Measurements from ENCODE around the gene TEX47.

Gene TEX47

DNA sequence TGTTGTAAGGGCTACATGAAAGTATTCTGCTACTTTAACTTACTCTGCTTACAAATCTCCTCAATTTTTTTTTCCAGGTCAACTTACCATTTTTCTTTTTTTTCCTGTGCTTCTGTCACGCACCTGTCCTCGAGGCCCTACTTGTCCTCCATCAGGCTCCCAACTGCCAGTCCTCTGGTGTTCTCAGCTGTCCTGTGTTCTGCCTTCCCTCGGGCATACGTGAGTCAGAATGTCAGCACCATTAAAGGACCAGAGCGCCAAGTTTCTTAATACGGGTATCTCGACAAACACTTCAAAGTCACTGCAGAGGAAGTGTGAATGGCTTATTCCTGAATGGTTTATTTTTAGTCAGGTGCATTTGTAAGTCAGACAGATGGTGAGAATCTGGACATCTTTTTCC is at the start of gene TEX47:
TEX47 (minus strand) TSS at position 185 of the 400 bp plus-strand sequence. CDS start 795 bp downstream, outside the sequence.
- no peak within 1 kb of the TSS for H3K4me3 ChIP-seq
- intact Hi-C loops (cut with DNase I; ENCODE audit: low total_unique reads) = loop anchor here (1.0 kb wide), 1 partner anchor 14 kb away; no protein-coding TSS in a partner anchor
- no peaks in the 10 kb centered on the region for H3K36me3 ChIP-seq
- DNase-seq = no peak
- TF ChIP-seq, protein P1, sequence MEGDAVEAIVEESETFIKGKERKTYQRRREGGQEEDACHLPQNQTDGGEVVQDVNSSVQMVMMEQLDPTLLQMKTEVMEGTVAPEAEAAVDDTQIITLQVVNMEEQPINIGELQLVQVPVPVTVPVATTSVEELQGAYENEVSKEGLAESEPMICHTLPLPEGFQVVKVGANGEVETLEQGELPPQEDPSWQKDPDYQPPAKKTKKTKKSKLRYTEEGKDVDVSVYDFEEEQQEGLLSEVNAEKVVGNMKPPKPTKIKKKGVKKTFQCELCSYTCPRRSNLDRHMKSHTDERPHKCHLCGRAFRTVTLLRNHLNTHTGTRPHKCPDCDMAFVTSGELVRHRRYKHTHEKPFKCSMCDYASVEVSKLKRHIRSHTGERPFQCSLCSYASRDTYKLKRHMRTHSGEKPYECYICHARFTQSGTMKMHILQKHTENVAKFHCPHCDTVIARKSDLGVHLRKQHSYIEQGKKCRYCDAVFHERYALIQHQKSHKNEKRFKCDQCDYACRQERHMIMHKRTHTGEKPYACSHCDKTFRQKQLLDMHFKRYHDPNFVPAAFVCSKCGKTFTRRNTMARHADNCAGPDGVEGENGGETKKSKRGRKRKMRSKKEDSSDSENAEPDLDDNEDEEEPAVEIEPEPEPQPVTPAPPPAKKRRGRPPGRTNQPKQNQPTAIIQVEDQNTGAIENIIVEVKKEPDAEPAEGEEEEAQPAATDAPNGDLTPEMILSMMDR (IDR thresholded peaks at IDR 0.05) = no peak
- H3K4me1 ChIP-seq = no peaks in the 10 kb centered on the region
- no peaks in the 10 kb centered on the region for H3K27me3 ChIP-seq
- no peaks in the 10 kb centered on the region for H3K9me3 ChIP-seq
- no peak within 1 kb of the TSS for H3K27ac ChIP-seq

DNA sequence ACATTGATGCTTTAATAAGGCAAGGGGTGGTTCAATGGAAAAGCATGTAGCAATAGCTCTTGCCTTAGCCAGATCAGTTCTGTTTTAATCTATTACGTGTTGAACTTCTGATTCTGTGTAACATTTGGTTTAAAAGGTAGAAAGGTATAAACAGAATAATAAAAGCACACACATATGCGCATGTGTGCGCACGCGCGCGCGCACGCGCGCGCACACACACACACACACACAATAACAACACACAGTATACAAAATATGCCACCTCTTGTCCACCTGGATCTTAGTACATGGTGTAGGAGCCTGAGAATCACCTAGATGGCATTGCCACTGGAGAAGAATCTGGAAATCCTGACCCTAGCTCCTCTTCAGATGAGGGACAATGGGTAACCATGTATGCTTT is 49.6 kb upstream of the TEX47 start:
- intact Hi-C loops (cut with DNase I; ENCODE audit: low total_unique reads) = no loop called here
- no peaks in the 10 kb centered on the region for H3K4me1 ChIP-seq
- TF ChIP-seq, protein P1 (IDR thresholded peaks at IDR 0.05) = no peak
- H3K27ac ChIP-seq = no peak overlapping the region
- H3K27me3 ChIP-seq = no peaks in the 10 kb centered on the region
- H3K4me3 ChIP-seq = no peak overlapping the region
- H3K9me3 ChIP-seq = no peaks in the 10 kb centered on the region
- DNase-seq = no peak
- no peaks in the 10 kb centered on the region for H3K36me3 ChIP-seq

DNA sequence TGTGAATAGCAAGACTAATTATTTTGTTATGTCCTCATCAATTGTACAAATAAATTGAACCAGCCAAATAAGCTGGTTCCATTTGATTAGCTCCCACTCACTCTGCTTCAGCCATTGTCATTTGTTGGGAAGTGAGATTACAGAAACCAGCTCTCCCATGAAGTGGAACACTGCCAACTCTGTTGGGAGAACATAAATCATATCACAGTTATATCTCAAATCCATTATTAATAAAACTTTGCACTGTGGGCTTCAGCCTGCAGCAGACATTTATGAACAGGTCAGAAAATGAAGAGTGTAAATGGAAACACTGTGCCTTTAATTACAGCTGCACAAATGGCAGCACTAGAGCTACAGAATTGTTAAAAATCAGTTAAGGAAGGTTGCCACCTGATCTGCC is 46.7 kb upstream of the TEX47 start:
- H3K27ac ChIP-seq = no peak overlapping the region
- intact Hi-C loops (cut with DNase I; ENCODE audit: low total_unique reads) = no loop called here
- no peaks in the 10 kb centered on the region for H3K36me3 ChIP-seq
- H3K9me3 ChIP-seq = no peaks in the 10 kb centered on the region
- no peak for DNase-seq
- TF ChIP-seq, protein P1 (IDR thresholded peaks at IDR 0.05) = no peak
- H3K4me1 ChIP-seq = no peaks in the 10 kb centered on the region
- no peak overlapping the region for H3K4me3 ChIP-seq
- H3K27me3 ChIP-seq = no peaks in the 10 kb centered on the region

DNA sequence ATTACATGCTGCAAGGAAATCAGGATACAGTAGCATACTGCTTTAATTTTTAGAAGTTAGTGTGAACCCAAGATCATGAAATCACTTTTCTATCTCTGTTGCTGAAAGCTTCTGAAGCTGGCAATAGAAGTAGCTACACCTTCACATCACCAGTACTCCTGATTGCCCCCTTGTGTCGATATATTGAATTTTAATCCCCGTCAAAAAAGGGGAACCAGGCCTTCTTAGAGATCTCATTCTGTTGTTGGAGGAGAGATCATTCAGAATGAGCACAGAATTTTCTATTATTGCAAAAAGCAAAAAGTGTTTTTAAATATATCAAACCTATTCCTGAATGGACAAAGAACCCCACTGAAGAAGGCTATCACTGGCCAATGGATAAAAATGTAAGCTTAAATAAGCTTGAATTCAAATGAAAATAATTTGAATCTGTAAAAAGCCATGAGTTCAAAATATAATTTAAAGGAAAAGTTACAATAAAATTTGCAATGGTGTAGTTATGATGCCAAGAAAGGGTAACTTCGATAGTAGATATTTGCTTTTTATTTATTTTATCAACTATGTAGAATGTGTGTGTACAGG is 39.7 kb upstream of the TEX47 start:
- TF ChIP-seq, protein P1 (IDR thresholded peaks at IDR 0.05) = no peak
- H3K36me3 ChIP-seq = no peaks in the 10 kb centered on the region
- intact Hi-C loops (cut with DNase I; ENCODE audit: low total_unique reads) = no loop called here
- no peaks in the 10 kb centered on the region for H3K27me3 ChIP-seq
- H3K4me1 ChIP-seq = no peaks in the 10 kb centered on the region
- no peak overlapping the region for H3K27ac ChIP-seq
- H3K9me3 ChIP-seq = no peaks in the 10 kb centered on the region
- DNase-seq = no peak
- no peak overlapping the region for H3K4me3 ChIP-seq

DNA sequence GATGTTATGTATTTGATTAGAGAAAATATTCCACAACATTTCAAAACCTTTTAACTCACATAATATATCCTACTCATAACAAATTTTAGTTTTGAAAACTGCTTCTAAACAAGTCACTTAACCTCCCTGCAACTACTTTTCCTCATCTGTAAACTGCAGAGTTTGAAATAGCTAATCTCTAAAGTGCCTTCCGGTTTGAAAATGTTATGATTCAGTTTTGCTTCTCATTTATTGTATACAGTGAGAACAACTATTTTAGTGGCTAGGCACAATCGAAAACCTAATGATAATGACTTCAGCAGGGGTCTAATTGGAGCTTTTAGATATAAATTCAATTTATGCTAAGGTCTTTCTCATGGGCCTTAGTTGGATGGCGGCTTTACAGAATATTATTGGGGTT is 30.7 kb upstream of the TEX47 start:
- TF ChIP-seq, protein P1 (IDR thresholded peaks at IDR 0.05) = no peak
- Histone ChIP-seq H3K36me3 (no peaks in the 10 kb centered on the region), H3K27ac (no peak overlapping the region), H3K9me3 (no peaks in the 10 kb centered on the region), H3K4me1 (no peaks in the 10 kb centered on the region), H3K4me3 (no peak overlapping the region), H3K27me3 (no peaks in the 10 kb centered on the region)
- no peak for DNase-seq
- intact Hi-C loops (cut with DNase I; ENCODE audit: low total_unique reads) = no loop called here

DNA sequence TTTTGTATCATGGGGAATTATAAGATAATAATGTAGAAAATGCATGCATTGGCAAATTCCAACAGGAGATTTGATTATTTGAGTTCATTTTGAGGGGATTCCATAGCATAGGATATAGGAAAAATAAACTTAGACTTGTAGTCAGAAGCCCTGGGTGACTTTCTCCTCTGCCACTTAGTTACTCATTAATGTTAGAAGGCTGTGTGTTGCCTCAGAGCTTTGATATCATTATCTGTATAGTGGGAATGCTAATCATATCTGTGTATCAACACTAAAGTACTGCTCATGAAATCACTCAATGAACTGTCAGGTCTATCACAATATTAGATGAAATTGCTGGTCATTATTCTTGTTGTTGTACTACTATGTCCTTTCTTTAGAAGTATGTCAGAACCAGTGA is 23.0 kb upstream of the TEX47 start:
- no peaks in the 10 kb centered on the region for H3K4me1 ChIP-seq
- TF ChIP-seq, protein P1 (IDR thresholded peaks at IDR 0.05) = no peak
- H3K9me3 ChIP-seq = no peaks in the 10 kb centered on the region
- no peak overlapping the region for H3K27ac ChIP-seq
- DNase-seq = no peak
- H3K36me3 ChIP-seq = no peaks in the 10 kb centered on the region
- H3K4me3 ChIP-seq = no peak overlapping the region
- intact Hi-C loops (cut with DNase I; ENCODE audit: low total_unique reads) = loop anchor here (1.0 kb wide), 1 partner anchor 23 kb away; no protein-coding TSS in a partner anchor
- no peaks in the 10 kb centered on the region for H3K27me3 ChIP-seq

Measured in tibial artery (tissue), 4 donors.